ENCODE measurements around the gene ASS1. TPM values are rescaled to one million over a fixed set of nuclear protein-coding genes. Genes with fewer than 3 reads are reported as not detected.

ASS1 gene
- total RNA-seq, 4 donors from 2014 or later, result 123 to 235 (median 166) TPM

- 90 to 94% methylated on average over 5 to 7 of the region's 7 CpGs for WGBS, 2 donors
These were observed 48.3 kb downstream of the ASS1 start for GRCh38 chr9:130493021-130493420.

GRCh38 chr9:130493476-130493875, 48.7 kb downstream of the ASS1 start:
- intact Hi-C loops (cut with DNase I), result no loop called here
- Histone ChIP-seq H3K4me3 (replicated peaks in 1 of 3) (no peak overlapping the region), H3K9me3 (no peaks in the 10 kb centered on the region), H3K27ac (no peak overlapping the region), H3K36me3 (peaks cover 8 to 9% of the 10 kb centered on the region in 2 donors), H3K4me1 (no peaks in the 10 kb centered on the region), H3K27me3 (no peaks in the 10 kb centered on the region)
- WGBS, 2 donors, result 86 to 88% methylated on average over 4 to 8 of the region's 9 CpGs
- no peak for DNase-seq
- TF ChIP-seq POLR2A (IDR thresholded peaks at IDR 0.05), result no peak

More at GRCh38 chr9:130493021-130493420, 48.3 kb downstream of the ASS1 start:
- no peak for TF ChIP-seq POLR2A (IDR thresholded peaks at IDR 0.05)
- TF ChIP-seq CTCF (IDR thresholded peaks at IDR 0.05), result no peak
- no peak overlapping the region for H3K4me3 ChIP-seq (replicated peaks in 1 of 3)
- H3K9me3 ChIP-seq, result no peaks in the 10 kb centered on the region
- H3K4me1 ChIP-seq, result no peaks in the 10 kb centered on the region
- no peaks in the 10 kb centered on the region for H3K27me3 ChIP-seq
- no peak overlapping the region for H3K27ac ChIP-seq
- intact Hi-C loops (cut with DNase I), result no loop called here
- peaks cover 8 to 9% of the 10 kb centered on the region in 2 donors for H3K36me3 ChIP-seq
- no peak for DNase-seq

- Histone ChIP-seq H3K9me3 (no peaks in the 10 kb centered on the region), H3K27me3 (no peaks in the 10 kb centered on the region), H3K4me1 (no peaks in the 10 kb centered on the region), H3K27ac (no peak overlapping the region), H3K36me3 (peaks cover 9 to 13% of the 10 kb centered on the region in 2 donors), H3K4me3 (replicated peaks in 1 of 3) (no peak overlapping the region)
- no peak for TF ChIP-seq CTCF (IDR thresholded peaks at IDR 0.05)
- no peak for TF ChIP-seq POLR2A (IDR thresholded peaks at IDR 0.05)
- 89 to 100% methylated on average over 3 of the region's 3 CpGs for WGBS, 2 donors
- DNase-seq, result no peak
- intact Hi-C loops (cut with DNase I), result no loop called here
These were observed 50.3 kb downstream of the ASS1 start for GRCh38 chr9:130495067-130495466.

GRCh38 chr9:130497139-130497538, 52.4 kb downstream of the ASS1 start:
- Histone ChIP-seq H3K27ac (peak overlapping the region in 1 of 3 donors; percentile 6), H3K9me3 (no peaks in the 10 kb centered on the region), H3K4me1 (no peaks in the 10 kb centered on the region), H3K36me3 (peaks cover 9 to 10% of the 10 kb centered on the region in 2 donors), H3K4me3 (replicated peaks in 1 of 3) (no peak overlapping the region), H3K27me3 (no peaks in the 10 kb centered on the region)
- intact Hi-C loops (cut with DNase I), result no loop called here
- 45 to 68% methylated on average over 10 of the region's 10 CpGs for WGBS, 2 donors
- DNase-seq, result peak; percentile 46 to 57
- TF ChIP-seq POLR2A (IDR thresholded peaks at IDR 0.05), result no peak
- TF ChIP-seq CTCF (IDR thresholded peaks at IDR 0.05), result no peak

- DNase-seq, result no peak
- H3K27ac ChIP-seq, result no peak overlapping the region
- WGBS, 2 donors, result 91 to 98% methylated on average over 7 of the region's 7 CpGs
- intact Hi-C loops (cut with DNase I), result no loop called here
- no peaks in the 10 kb centered on the region for H3K4me1 ChIP-seq
- no peaks in the 10 kb centered on the region for H3K9me3 ChIP-seq
- peaks cover 9 to 10% of the 10 kb centered on the region in 2 donors for H3K36me3 ChIP-seq
- no peak overlapping the region for H3K4me3 ChIP-seq (replicated peaks in 1 of 3)
- no peaks in the 10 kb centered on the region for H3K27me3 ChIP-seq
- TF ChIP-seq POLR2A (IDR thresholded peaks at IDR 0.05), result no peak
These were observed 53.6 kb downstream of the ASS1 start for GRCh38 chr9:130498298-130498917.

- Histone ChIP-seq H3K9me3 (no peaks in the 10 kb centered on the region), H3K4me1 (no peaks in the 10 kb centered on the region), H3K27ac (no peak overlapping the region), H3K27me3 (no peaks in the 10 kb centered on the region), H3K36me3 (peaks cover 9 to 10% of the 10 kb centered on the region in 2 donors), H3K4me3 (replicated peaks in 1 of 3) (no peak overlapping the region)
- no peak for DNase-seq
- WGBS, 2 donors, result 87 to 97% methylated on average over 4 to 7 of the region's 9 CpGs
- no peak for TF ChIP-seq POLR2A (IDR thresholded peaks at IDR 0.05)
- TF ChIP-seq CTCF (IDR thresholded peaks at IDR 0.05), result no peak
- intact Hi-C loops (cut with DNase I), result no loop called here
These were observed 54.3 kb downstream of the ASS1 start for GRCh38 chr9:130498918-130499698.

Data from thyroid gland (tissue), 4 donors.